K562 (cell line): ENCODE results near the gene SNU13.

ENCODE experiments used
- GATA2 ChIP-seq: sonication (generic); formaldehyde crosslinking; IDR thresholded peaks from 2 replicates; pipeline ENCODE4 v1.4.0; 2020; ENCODE audit warnings: mild to moderate bottlenecking, missing genetic modification reagents
- UBTF ChIP-seq, 2 experiments: IDR thresholded peaks; 2 replicates each; pipeline ENCODE4 v1.6.1; 2012; ENCODE audit warnings: improper control_type of control experiment in 2 of 2, low read depth in 2 of 2, low read length in 2 of 2, borderline replicate concordance in 1 of 2
- ZBTB17 ChIP-seq: fragments of 450-650 bp; formaldehyde crosslinking; IDR thresholded peaks from 2 replicates; pipeline ENCODE4 v1.4.0; 2020; ENCODE audit warnings: mild to moderate bottlenecking
- ZKSCAN8 ChIP-seq: fragments of 200-800 bp; sonication (Bioruptor generic); IDR thresholded peaks from 2 replicates; pipeline ENCODE4 v1.6.1; 2016; ENCODE audit warnings: missing genetic modification characterization, missing compliant biosample characterization
- ZNF282 ChIP-seq: sonication (generic); formaldehyde crosslinking; IDR thresholded peaks from 2 replicates; pipeline ENCODE4 v1.8.1; 2023; ENCODE audit warnings: missing genetic modification reagents

DNA sequence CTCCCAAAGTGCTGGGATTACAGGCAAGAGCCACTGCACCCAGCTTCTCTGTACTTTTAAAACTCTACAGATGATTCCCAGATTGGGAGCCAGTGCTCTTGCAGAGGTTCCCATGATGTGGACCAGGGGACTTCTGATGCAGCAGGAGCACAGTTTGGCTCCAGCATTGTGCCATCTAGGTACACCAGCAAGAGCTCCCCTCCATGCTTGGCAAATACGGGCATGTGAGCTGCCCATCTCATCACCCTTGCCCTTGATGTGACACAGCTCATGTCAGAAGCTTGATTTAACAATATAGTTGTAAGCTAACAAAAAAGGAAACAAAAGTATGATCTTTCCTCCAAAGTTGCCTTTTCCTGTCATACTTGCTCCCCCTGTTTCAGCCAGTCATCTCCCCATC, 28.7 kb downstream of the SNU13 start:
- TF ChIP-seq GATA2 (no peak), ZKSCAN8 (CRISPR knock-in tag) (no peak), ZNF282 (no peak), ZBTB17 (no peak), UBTF (IDR thresholded peaks at IDR 0.05; ENCODE audit: borderline replicate concordance in 1 of 2, low read depth in 2 of 2, low read length in 2 of 2) (no peak)
